ACC112 (cell line): ENCODE data around the gene HDAC11.

Experiments used
- H2AFZ ChIP-seq: fragments of 200-600 bp; sonication (generic); one replicate; pipeline ENCODE4 v1.6.0; 2017; ENCODE audit warnings: antibody characterized with exemption, low read length; ENCODE audit not compliant: unreplicated experiment
- H3K27ac ChIP-seq: fragments of 200-600 bp; sonication (generic); 2 replicates; pipeline ENCODE4 v1.5.1; 2014; ENCODE audit warnings: low read depth, mild to moderate bottlenecking, antibody characterized with exemption, low read length, moderate library complexity
- H3K27me3 ChIP-seq: fragments of 200-600 bp; sonication (generic); 2 replicates; pipeline ENCODE4 v1.6.1; 2014; ENCODE audit warnings: mild to moderate bottlenecking, antibody characterized with exemption, low read length, moderate library complexity, mixed read lengths; ENCODE audit not compliant: insufficient read depth
- H3K36me3 ChIP-seq: fragments of 200-600 bp; sonication (generic); 2 replicates; pipeline ENCODE4 v1.6.1; 2016; ENCODE audit warnings: mild to moderate bottlenecking, antibody characterized with exemption, low read length, moderate library complexity, mixed read lengths; ENCODE audit not compliant: insufficient read depth
- H3K4me1 ChIP-seq: fragments of 200-600 bp; sonication (generic); one replicate; pipeline ENCODE4 v1.6.1; 2016; ENCODE audit warnings: low read length, mixed read lengths; ENCODE audit not compliant: insufficient read depth, unreplicated experiment, control insufficient read depth
- H3K4me3 ChIP-seq: fragments of 200-600 bp; sonication (generic); 2 replicates; pipeline ENCODE4 v1.5.1; 2014; ENCODE audit warnings: mild to moderate bottlenecking, low read depth, low read length
- H3K79me2 ChIP-seq: fragments of 200-600 bp; sonication (generic); one replicate; pipeline ENCODE4 v1.6.0; 2016; ENCODE audit warnings: low read length; ENCODE audit not compliant: control insufficient read depth, unreplicated experiment, insufficient read depth

The HDAC11 gene

GRCh38 chr3:13537909-13538296, 57.8 kb downstream of the HDAC11 start:
- no peak overlapping the region for H3K4me3 ChIP-seq
- peaks cover 46% of the 10 kb centered on the region for H3K4me1 ChIP-seq
- H3K36me3 ChIP-seq: no peaks in the 10 kb centered on the region
- no peaks in the 10 kb centered on the region for H3K27me3 ChIP-seq
- peak overlapping the region; percentile 88 for H3K27ac ChIP-seq
- H2AFZ ChIP-seq: no peak overlapping the region
- no peaks in the 10 kb centered on the region for H3K79me2 ChIP-seq

- Histone ChIP-seq H3K4me3 (no peak overlapping the region), H3K4me1 (peaks cover 54% of the 10 kb centered on the region), H3K27me3 (no peaks in the 10 kb centered on the region), H3K79me2 (no peaks in the 10 kb centered on the region), H2AFZ (no peak overlapping the region), H3K36me3 (no peaks in the 10 kb centered on the region), H3K27ac (peak overlapping the region; percentile 88)
Measured at GRCh38 chr3:13538520-13539291, 58.6 kb downstream of the HDAC11 start.

- Histone ChIP-seq H3K36me3 (no peaks in the 10 kb centered on the region), H3K27ac (peak overlapping the region; percentile 88), H2AFZ (no peak overlapping the region), H3K4me1 (peaks cover 60% of the 10 kb centered on the region), H3K27me3 (no peaks in the 10 kb centered on the region), H3K79me2 (no peaks in the 10 kb centered on the region), H3K4me3 (no peak overlapping the region)
Measured at GRCh38 chr3:13539292-13539638, 59.2 kb downstream of the HDAC11 start.

GRCh38 chr3:13539671-13540070, 59.6 kb downstream of the HDAC11 start:
- Histone ChIP-seq H3K27ac (peak overlapping the region; percentile 88), H3K27me3 (no peaks in the 10 kb centered on the region), H3K4me1 (peaks cover 64% of the 10 kb centered on the region), H3K36me3 (no peaks in the 10 kb centered on the region), H2AFZ (no peak overlapping the region), H3K79me2 (no peaks in the 10 kb centered on the region), H3K4me3 (no peak overlapping the region)

GRCh38 chr3:13540297-13540995, 60.3 kb downstream of the HDAC11 start:
- Histone ChIP-seq H3K27me3 (no peaks in the 10 kb centered on the region), H3K4me1 (peaks cover 72% of the 10 kb centered on the region), H3K36me3 (no peaks in the 10 kb centered on the region), H3K79me2 (no peaks in the 10 kb centered on the region), H3K27ac (no peak overlapping the region), H3K4me3 (no peak overlapping the region), H2AFZ (no peak overlapping the region)

GRCh38 chr3:13541691-13542090, 61.6 kb downstream of the HDAC11 start:
- Histone ChIP-seq H3K79me2 (no peaks in the 10 kb centered on the region), H3K27me3 (no peaks in the 10 kb centered on the region), H3K4me1 (peaks cover 75% of the 10 kb centered on the region), H2AFZ (no peak overlapping the region), H3K36me3 (no peaks in the 10 kb centered on the region), H3K27ac (no peak overlapping the region), H3K4me3 (no peak overlapping the region)

- H3K4me3 ChIP-seq: no peak overlapping the region
- H3K27me3 ChIP-seq: no peaks in the 10 kb centered on the region
- H3K4me1 ChIP-seq: peaks cover 75% of the 10 kb centered on the region
- no peak overlapping the region for H3K27ac ChIP-seq
- no peaks in the 10 kb centered on the region for H3K36me3 ChIP-seq
- no peaks in the 10 kb centered on the region for H3K79me2 ChIP-seq
- no peak overlapping the region for H2AFZ ChIP-seq
Measured at GRCh38 chr3:13542142-13542541, 62.0 kb downstream of the HDAC11 start.

GRCh38 chr3:13543253-13543652, 63.1 kb downstream of the HDAC11 start:
- H3K79me2 ChIP-seq: no peaks in the 10 kb centered on the region
- H3K36me3 ChIP-seq: no peaks in the 10 kb centered on the region
- no peak overlapping the region for H2AFZ ChIP-seq
- H3K4me1 ChIP-seq: peaks cover 75% of the 10 kb centered on the region
- H3K27ac ChIP-seq: peak overlapping the region; percentile 69
- no peak overlapping the region for H3K4me3 ChIP-seq
- no peaks in the 10 kb centered on the region for H3K27me3 ChIP-seq

GRCh38 chr3:13544293-13544831, 64.3 kb downstream of the HDAC11 start:
- Histone ChIP-seq H3K36me3 (no peaks in the 10 kb centered on the region), H3K27me3 (no peaks in the 10 kb centered on the region), H3K79me2 (no peaks in the 10 kb centered on the region), H2AFZ (no peak overlapping the region), H3K4me1 (peaks cover 69% of the 10 kb centered on the region), H3K27ac (no peak overlapping the region), H3K4me3 (no peak overlapping the region)

GRCh38 chr3:13544951-13545651, 65.0 kb downstream of the HDAC11 start:
- peaks cover 61% of the 10 kb centered on the region for H3K4me1 ChIP-seq
- H3K27me3 ChIP-seq: no peaks in the 10 kb centered on the region
- H3K27ac ChIP-seq: no peak overlapping the region

More at GRCh38 chr3:13544951-13545651, 65.0 kb downstream of the HDAC11 start:
- Histone ChIP-seq H3K79me2 (no peaks in the 10 kb centered on the region), H2AFZ (no peak overlapping the region), H3K36me3 (no peaks in the 10 kb centered on the region), H3K4me3 (no peak overlapping the region)
